Left lobe of liver (tissue), 2 donors: ENCODE data around the gene ADAMTS17. TPM values are rescaled to one million over a fixed set of nuclear protein-coding genes. Genes with fewer than 3 reads are reported as not detected.

Experiments
- ATAC-seq: fragments of 200-7000 bp; cut with Tn5 transposase; one replicate; pipeline ENCODE4 v1.9.1; 2020; ENCODE audit warnings: mild to moderate bottlenecking, moderate library complexity
- DNase-seq: peaks from one replicate; pipeline ENCODE4 v3.0.0-alpha.2; 2020; ENCODE audit warnings: low spot score
- total RNA-seq: library from RNA; stranded (reverse); gene quantifications from one replicate; pipeline ENCODE4 v1.2.1, GENCODE V29; 2021
- donor health status: DM: no; HTN: no; CAD: no; lungs with moderate emphysema.
- donor health status: DM: no; HTN: yes; CAD: no.

The ADAMTS17 gene
- total RNA-seq, 1 donor from 2014 or later, result 22.4 TPM

- ATAC-seq (peak; percentile 27), DNase-seq (no peak)
Measured at GRCh38 chr15:100234158-100235029, 107.4 kb downstream of the ADAMTS17 start.

DNA sequence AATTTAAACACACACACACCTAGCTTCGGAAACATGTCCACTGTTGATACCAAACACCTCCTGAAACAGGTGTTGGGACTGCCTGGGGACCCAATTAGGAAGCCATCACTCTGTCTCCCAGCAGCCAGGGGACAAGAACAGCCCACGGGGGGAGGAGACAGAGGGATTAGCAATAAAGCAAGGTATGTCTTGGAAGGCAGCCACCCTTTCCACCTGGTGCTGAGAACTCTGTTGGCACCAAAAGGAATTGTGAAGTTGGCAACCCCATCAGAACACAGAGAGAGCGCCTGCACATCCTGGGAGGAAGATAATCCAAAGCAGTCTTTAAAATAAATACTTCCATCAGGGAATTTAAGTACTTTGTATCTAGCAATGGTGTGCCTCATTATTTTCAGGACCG, 111.0 kb downstream of the ADAMTS17 start:
- no peak for ATAC-seq
- DNase-seq, result no peak

DNA sequence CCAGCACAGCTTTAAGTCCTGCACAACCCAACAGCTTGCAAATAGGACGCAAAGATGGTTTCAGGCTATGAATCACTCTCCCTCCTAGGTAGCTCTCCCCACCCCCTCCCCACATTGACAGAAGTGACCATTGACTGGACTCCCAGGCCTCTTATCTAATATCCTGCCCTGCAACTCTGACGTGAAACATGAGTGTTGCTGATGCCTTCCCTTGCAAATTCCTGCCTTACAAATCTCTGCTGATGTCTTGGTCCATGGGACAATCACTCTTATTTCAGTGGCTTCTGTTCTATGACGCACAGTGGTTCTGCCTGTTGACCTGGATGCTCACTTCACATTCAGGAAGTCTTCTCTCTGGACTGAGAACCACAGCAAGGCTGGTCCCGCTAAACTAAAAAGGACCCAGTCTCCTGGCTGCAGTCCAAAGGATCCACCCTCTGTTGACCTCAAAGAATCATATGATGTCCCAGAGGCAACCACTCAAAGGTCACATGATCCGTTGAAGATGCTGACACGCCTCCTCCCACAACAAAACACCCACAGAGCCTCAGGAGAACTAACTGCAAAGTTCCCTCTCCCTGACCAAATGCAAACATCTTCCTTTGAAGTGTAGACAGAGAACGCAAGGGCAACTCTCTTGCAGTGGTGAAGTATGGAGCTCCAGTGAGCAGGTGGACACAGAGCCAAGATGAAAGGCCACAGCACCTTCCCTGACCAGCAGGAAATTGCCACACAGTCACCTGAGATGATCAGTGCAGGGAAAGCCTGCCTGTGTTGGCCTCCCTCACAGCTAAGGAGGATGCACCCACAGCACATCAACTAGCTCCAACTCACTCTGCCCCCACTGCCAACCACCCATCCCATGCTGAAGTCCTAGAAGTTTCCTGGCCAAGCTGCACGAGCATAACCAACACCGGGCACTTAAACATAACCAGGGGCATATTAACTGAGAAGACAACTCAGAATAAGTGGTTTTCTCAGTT, 112.3 kb downstream of the ADAMTS17 start:
- no peak for DNase-seq
- no peak for ATAC-seq

- ATAC-seq (no peak), DNase-seq (no peak)
Measured at GRCh38 chr15:100227781-100228180, 114.0 kb downstream of the ADAMTS17 start.

DNA sequence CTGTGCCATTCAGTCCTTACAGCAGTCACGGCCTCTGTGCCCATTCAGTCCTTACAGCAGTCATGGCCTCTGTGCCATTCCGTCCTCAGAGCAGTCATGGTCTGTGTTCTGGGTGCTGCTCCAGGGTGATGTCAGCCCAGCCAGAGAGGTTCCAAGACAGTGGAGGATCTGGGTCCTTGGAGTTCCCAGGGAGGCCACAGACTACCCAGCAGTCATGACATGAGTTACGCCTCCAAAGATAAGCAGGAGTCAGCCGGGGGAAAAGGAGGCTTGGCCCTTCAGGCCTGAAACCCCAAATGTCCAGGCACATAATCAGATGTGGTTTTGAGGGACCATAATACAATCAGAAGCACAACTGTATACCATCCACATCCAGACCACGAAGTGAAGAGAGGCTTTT, 115.7 kb downstream of the ADAMTS17 start:
- DNase-seq (no peak), ATAC-seq (no peak)

DNA sequence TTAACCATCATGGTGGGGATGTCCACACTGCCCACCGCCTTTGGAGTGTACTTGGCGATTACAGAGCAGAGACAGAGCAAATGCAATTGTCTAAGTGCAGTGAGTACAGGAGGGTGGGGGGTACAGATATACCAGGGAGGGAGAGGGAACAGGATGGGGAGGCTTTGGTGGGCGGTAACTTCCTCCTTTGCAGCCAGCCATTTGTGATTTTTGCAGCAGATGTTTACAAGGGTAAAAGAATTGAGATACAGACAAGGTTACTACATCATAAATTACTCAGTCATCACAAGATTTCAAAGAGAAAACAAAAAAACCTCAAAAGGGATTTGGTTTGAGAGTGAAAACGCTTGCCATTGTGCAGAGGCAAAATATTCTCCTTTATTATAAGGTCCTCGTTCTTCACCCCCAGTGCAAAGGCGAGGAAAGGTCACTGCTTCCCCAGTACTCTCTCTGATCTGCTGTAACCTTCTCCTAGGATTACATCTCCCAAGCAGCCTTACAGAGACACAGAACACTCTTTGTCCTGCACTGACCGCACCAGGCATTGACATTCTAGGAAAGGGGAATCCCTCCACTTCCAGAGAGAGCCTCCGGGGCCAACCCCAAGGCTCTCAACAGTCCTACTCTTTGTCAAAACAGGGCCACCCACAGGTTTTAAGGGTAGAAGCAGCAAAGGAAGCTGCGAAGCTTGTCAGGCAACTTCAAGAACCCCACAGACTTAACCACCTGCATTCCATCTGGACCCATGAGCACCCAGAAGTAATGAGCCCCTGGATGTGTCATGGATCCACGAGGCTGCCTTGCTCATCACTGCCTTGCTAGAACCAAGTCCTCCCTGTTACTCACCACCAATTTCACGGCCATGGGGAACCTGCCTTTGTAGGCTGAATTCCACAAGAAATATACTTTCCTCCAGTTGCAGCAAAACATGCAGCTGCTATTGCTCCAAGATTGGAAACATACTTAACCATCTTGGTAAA, 117.3 kb downstream of the ADAMTS17 start:
- DNase-seq (no peak), ATAC-seq (no peak)

DNA sequence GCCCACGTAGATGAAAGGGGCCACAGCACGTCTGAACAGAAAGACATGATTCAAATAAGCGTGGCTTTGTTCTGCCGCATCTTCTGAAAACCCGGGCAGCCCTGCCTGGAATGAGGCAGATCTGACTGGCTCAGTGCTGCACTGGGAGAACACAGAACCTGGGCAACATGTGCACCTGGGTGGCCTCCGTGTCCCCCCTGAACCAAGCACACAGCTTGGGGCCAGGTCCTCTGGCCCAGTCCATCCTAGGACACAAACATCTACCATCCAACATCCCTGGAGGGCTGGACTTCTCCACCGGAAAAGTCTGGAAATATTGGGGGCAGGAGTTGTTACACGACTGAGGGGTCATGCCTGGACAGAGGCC, 119.4 kb downstream of the ADAMTS17 start:
- ATAC-seq (no peak), DNase-seq (no peak)

DNA sequence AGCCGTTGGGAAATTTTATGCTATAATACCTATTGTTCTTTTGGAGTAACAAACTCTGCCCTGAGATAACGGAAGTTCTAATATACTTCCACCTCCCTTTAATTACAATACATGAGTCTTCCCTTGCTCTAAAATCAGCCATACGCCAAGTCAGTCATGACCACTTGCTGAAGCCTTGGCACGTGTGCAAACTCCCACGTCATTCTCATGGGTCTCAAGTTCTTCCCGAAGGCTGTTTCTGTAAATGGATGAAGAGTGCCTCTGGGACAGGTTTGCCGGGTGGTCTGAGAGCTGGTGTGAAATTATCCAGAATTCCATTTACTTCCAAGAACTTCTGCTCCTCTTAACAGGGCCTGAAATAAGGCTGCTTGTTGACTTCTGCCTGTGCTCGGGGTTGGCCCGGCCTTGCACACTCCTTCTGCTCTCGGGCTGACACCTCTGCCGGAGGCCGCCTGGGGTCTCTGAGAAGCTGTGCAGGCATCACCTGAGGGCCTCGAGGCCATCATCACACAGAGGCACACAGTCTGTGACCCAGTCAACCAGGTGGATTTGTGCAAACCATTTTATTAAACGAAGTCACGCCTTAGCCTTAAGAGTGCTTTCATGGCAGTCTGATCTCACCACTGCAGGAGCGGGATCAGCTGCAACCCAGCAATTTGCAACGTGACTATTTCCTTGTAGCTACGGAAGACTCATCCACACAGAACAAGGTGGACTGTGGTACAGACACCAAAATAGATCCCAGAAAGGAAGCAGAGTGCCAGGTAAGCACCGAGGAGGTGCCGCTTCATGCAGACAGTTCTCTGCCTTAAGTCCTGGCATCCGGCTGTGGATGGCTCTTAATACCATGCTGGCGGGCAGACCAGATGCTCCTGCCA, 120.1 kb downstream of the ADAMTS17 start:
- no peak for ATAC-seq
- DNase-seq, result no peak

DNA sequence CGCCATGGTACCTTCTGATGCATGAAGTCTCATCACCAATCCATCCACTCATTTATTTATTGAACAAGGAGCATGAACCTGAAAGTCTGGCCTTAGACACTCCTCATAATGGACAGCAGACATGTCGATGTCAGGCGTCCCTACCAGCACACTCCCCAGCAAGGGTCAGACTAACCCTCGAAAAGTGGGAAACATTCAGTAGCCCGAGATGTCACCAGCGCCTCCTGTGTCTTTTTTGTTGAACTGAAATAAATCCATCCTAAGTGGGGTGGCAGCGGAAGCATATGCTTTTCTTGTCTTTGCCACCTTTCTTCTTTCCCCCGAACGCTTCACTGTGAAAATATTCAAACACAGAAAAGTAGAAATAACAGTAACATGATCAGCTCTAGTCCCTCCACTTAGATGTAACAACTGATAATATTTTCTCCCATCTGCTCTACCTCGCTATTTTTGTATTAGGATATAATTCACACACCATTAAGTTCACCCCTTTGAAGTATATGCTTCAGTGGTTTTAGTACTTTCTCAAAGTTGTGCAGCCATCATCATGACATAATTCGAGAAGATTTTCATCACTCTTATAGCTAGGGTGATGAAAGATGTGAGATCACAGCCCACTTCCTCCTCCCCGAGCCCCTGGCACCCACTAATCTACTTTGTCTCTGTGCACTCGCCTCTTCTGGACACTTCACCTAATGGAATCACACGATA, 121.6 kb downstream of the ADAMTS17 start:
- DNase-seq, result no peak
- no peak for ATAC-seq

DNA sequence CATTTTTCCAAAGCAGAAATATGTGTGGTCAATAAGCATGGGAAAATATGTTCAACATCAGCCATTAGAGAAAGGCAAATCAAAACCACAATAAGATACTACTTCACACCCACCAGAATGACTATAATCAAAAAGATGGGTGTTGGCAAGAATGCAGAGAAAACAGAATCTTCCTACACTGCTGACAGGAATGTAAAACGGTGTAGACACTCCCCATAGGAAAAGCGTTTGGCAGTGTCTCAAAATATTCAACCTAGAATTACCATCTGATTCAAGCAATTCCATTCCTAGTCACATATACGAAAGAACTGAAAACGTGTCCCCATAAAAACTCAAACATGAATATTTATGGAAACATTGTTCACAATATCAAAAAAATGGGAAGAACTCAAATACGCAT, 123.3 kb downstream of the ADAMTS17 start:
- no peak for DNase-seq
- no peak for ATAC-seq

DNA sequence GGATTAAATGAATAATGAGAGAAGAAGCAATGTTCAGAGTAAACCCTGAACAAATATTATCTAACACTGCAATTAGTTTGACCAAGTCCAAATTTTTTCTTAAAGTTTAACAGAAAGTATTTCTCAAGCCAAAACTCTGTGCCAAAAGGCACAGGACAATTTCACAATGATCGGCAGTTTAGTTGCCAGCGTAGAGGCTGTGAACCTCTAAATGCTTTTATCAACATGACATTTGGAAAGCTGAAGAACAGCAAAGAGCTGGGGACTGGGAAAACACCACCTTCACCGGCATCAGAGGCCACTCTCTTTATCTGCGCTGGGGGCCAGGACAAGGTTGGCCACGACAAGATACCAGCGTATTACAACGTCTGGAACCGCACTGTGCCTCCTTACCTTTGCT, 125.6 kb downstream of the ADAMTS17 start:
- DNase-seq (peak; percentile 88), ATAC-seq (peak; percentile 79)

DNA sequence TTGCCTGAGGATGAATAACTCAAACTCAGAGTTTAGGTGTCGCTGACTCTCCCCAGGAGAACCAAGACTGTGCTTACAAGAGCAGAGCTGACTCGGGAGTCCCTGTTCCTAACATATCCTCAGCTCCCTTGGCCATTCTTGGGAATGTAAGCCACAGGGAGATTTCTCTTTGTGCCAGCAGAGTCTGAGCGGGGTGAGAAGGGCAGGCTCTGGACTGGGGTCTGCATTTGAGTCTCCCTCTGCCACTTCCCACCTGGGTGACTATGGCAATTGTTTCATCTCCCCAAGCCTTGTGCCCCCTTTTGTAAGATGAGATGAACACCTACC, 126.0 kb downstream of the ADAMTS17 start:
- DNase-seq, result no peak
- ATAC-seq, result peak; percentile 31

DNA sequence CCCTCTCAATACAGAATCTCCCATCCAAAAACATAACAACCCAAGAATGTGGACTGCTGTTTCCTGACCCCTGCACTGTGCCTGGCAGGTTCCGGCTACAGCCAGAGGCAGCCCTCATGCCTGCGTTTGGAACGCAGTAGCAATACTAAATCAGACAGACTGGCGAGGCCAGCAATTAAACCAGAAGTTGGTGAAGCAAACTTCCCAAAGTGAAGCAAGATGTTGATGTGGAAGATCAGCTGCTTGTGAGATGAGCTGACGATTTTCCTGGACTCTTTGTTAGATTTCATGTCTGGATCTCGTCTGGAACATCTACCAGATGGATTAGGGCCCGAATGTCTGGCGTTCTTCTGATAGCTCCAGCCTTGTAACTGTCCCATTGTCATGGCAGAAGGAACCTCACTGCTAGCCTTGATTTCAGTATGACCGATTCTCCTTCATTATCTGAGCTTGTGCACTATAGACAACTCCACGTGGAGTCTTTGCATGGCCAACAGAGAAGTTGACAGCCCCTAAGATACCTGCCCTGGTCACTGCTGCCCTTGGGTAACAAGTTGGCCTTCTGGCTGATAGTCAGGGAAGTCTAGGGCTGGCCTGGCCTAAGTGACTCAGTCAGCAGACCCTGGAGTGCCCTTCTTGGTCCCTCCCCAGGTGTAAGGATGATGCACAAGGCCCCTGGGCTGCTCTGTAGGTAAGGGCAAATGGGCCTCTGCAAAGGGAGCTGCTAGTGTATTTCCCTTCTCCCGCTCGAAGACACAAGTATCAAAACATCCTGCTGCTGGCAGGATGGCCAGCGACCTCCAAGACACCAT, 126.5 kb downstream of the ADAMTS17 start:
- no peak for DNase-seq
- ATAC-seq, result no peak

- ATAC-seq (peak; percentile 65), DNase-seq (peak; percentile 81)
Measured at GRCh38 chr15:100211855-100212850, 129.6 kb downstream of the ADAMTS17 start.

DNA sequence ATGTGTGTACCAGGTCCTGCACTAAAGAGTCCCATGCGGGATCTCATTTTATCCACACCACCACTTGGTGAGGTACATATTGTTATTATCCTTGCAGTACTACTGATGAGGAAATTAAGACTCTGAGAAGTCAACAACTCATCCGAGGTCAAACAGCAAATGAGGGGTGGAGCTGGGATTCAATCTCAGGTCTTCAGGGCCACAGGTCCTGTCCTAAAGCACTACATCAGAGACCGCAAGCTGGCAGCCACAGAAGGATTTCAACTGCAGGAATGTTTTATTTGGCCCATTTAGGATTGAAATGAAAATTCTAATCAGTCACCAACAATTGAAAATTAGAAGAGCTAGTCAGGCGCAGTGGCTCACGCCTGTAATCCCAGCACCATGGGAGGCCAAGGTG, 131.4 kb downstream of the ADAMTS17 start:
- DNase-seq (no peak), ATAC-seq (no peak)

- DNase-seq, result peak; percentile 94
- ATAC-seq, result peak; percentile 88
Measured at GRCh38 chr15:100208921-100209603, 132.7 kb downstream of the ADAMTS17 start.
